GM12878 (cell line): ENCODE data around the gene RETNLB. TPM values are rescaled to one million over a fixed set of nuclear protein-coding genes. Genes with fewer than 3 reads are reported as not detected.

ENCODE experiments used
- ATAC-seq: fragments of 200-7000 bp; cut with Tn5 transposase; 3 replicates; pipeline ENCODE4 v1.9.1; 2020; ENCODE audit warnings: mild to moderate bottlenecking, moderate library complexity
- BruUV-seq: library from RNA; stranded (reverse); fragments of 400-500 nt; replicated peaks from 2 replicates; lab custom pipeline; 2021; lab: Mats Ljungman, UMichigan
- CTCF ChIA-PET: fragments of 300-600 bp; sonication (Branson Sonifier 250); formaldehyde crosslinking; extraction: SDS; loops from one replicate; lab custom pipeline; 2021; ENCODE audit warnings: inconsistent platforms; lab: Yijun Ruan, JAX
- POLR2A ChIA-PET: fragments of 350-600 bp; formaldehyde crosslinking; extraction: SDS; loops from one replicate; lab custom pipeline; 2021; ENCODE audit warnings: inconsistent platforms; lab: Charles Lee
- RAD21 ChIA-PET: fragments of 300-600 bp; sonication (Branson Sonifier 250); formaldehyde crosslinking; loops from one replicate; lab custom pipeline; 2023; ENCODE audit warnings: antibody characterized with exemption; ENCODE audit not compliant: unreplicated experiment; lab: Charles Lee
- SMC1A ChIA-PET: fragments of 300-600 bp; sonication (Branson Sonifier 250); formaldehyde crosslinking; loops from one replicate; lab custom pipeline; 2023; ENCODE audit not compliant: unreplicated experiment, uncharacterized antibody; lab: Charles Lee
- DNase-seq: peaks from one replicate; pipeline ENCODE4 v3.0.0-alpha.2; 2011; ENCODE audit warnings: low read depth, low spot score
- FAIRE-seq: peaks from 3 replicates; lab custom pipeline; 2011; peaks lifted over from hg19 to GRCh38; lab: Jason Lieb, UNC
- H2AFZ ChIP-seq: 2 replicates; pipeline ENCODE4 v1.6.0; 2011; ENCODE audit warnings: low read depth, low read length, control low read depth; ENCODE audit not compliant: control insufficient read depth
- H3K27ac ChIP-seq: 2 replicates; pipeline ENCODE4 v1.5.1; 2011; ENCODE audit warnings: control low read depth; ENCODE audit not compliant: control insufficient read depth, insufficient read depth
- H3K27me3 ChIP-seq, 2 experiments: replicated peaks in 1 of 2; 2 replicates each; pipeline versions ENCODE4 v1.6.0 to v1.6.1; 2011; ENCODE audit warnings: low read length in 1 of 2; ENCODE audit not compliant: control insufficient read depth in 2 of 2, insufficient read depth in 2 of 2
- H3K36me3 ChIP-seq, 2 experiments: 2 replicates each; pipeline ENCODE4 v1.5.1; 2011; ENCODE audit warnings: low read length in 1 of 2; ENCODE audit not compliant: control insufficient read depth in 2 of 2, insufficient read depth in 2 of 2
- H3K4me1 ChIP-seq: 2 replicates; pipeline ENCODE4 v1.6.1; 2011; ENCODE audit warnings: mild to moderate bottlenecking, low read length, moderate library complexity, mixed read lengths; ENCODE audit not compliant: control insufficient read depth, insufficient read depth
- H3K4me2 ChIP-seq: 2 replicates; pipeline ENCODE4 v1.6.0; 2011; ENCODE audit warnings: control low read depth; ENCODE audit not compliant: control insufficient read depth, insufficient read depth
- H3K4me3 ChIP-seq: fragments of 200-600 bp; sonication (generic); 2 replicates; pipeline ENCODE4 v1.5.1; 2016
- H3K79me2 ChIP-seq: 2 replicates; pipeline ENCODE4 v1.6.0; 2011; ENCODE audit warnings: low read length; ENCODE audit not compliant: control insufficient read depth, insufficient read depth
- H3K9ac ChIP-seq: 2 replicates; pipeline ENCODE4 v1.8.0; 2011; ENCODE audit warnings: low read length, control low read depth, mixed read lengths; ENCODE audit not compliant: control insufficient read depth, insufficient read depth
- H3K9me3 ChIP-seq: replicated peaks from 3 replicates; pipeline ENCODE4 v1.5.1; 2011; ENCODE audit warnings: mild to moderate bottlenecking, low read length; ENCODE audit not compliant: control insufficient read depth, insufficient read depth
- H4K20me1 ChIP-seq: 2 replicates; pipeline ENCODE4 v1.6.0; 2011; ENCODE audit not compliant: control insufficient read depth, insufficient read depth
- BACH1 ChIP-seq: fragments of 450-650 bp; IDR thresholded peaks from 2 replicates; pipeline ENCODE4 v1.6.1; 2017; ENCODE audit warnings: mild to moderate bottlenecking, borderline replicate concordance
- CREM ChIP-seq: IDR thresholded peaks from 2 replicates; pipeline ENCODE4 v1.6.1; 2014; ENCODE audit warnings: antibody characterized with exemption, low read depth
- EP300 ChIP-seq, 2 experiments: fragments of 150-350 bp in 1 of 2; IDR thresholded peaks; 2 replicates each; pipeline ENCODE4 v1.6.1; 2011 to 2012; ENCODE audit warnings: low read depth in 2 of 2, low read length in 2 of 2, borderline replicate concordance in 1 of 2, improper control_type of control experiment in 1 of 2, inconsistent platforms in 1 of 2; ENCODE audit not compliant: control insufficient read depth in 1 of 2
- IKZF1 ChIP-seq: fragments of 450-650 bp; conservative IDR thresholded peaks from 2 replicates; pipeline ENCODE4 v1.6.1; 2017; ENCODE audit warnings: antibody characterized with exemption, mild to moderate bottlenecking
- NBN ChIP-seq: fragments of 450-650 bp; IDR thresholded peaks from 2 replicates; pipeline ENCODE4 v1.6.1; 2016
- NKRF ChIP-seq: fragments of 450-650 bp; conservative IDR thresholded peaks from 2 replicates; pipeline ENCODE4 v1.6.1; 2017; ENCODE audit warnings: mild to moderate bottlenecking, moderate library complexity
- PKNOX1 ChIP-seq: fragments of 450-650 bp; IDR thresholded peaks from 2 replicates; pipeline ENCODE4 v1.6.1; 2016; ENCODE audit warnings: mild to moderate bottlenecking
- PML ChIP-seq: IDR thresholded peaks from 2 replicates; pipeline ENCODE4 v1.6.1; 2012; ENCODE audit warnings: low read length, inconsistent platforms
- RELA ChIP-seq: fragments of 450-650 bp; IDR thresholded peaks from 2 replicates; pipeline ENCODE4 v1.8.0; 2014; ENCODE audit warnings: borderline replicate concordance; ENCODE audit not compliant: partially characterized antibody
- SRF ChIP-seq, 2 experiments: IDR thresholded peaks; 2 replicates each; pipeline ENCODE4 v1.6.1; 2011; ENCODE audit warnings: low read depth in 2 of 2, low read length in 2 of 2, mild to moderate bottlenecking in 1 of 2, moderate library complexity in 1 of 2
- TARDBP ChIP-seq: IDR thresholded peaks from 2 replicates; pipeline ENCODE4 v1.6.1; 2016; ENCODE audit warnings: borderline replicate concordance
- ZNF217 ChIP-seq: fragments of 450-650 bp; IDR thresholded peaks from 2 replicates; pipeline ENCODE4 v1.6.1; 2017; ENCODE audit warnings: antibody characterized with exemption, mild to moderate bottlenecking
- ZNF24 ChIP-seq: fragments of 450-650 bp; IDR thresholded peaks from 2 replicates; pipeline ENCODE4 v1.6.1; 2017; ENCODE audit warnings: antibody characterized with exemption, mild to moderate bottlenecking
- WGBS: methylation state at CpG from one replicate; pipeline ENCODE4 v1.1.6; 2016; ENCODE audit warnings: low lambda C conversion rate; ENCODE audit not compliant: insufficient replicate concordance, insufficient coverage; ENCODE audit errors: missing lambda C conversion rate; 5-methylcytosine and 5-hydroxymethylcytosine counted together
- in situ Hi-C: fragments of 300-500 bp; cut with MboI; formaldehyde crosslinking; loops from 9 replicates; pipeline ENCODE4 v1.14.3; 2018; ENCODE audit warnings: mixed read lengths
- intact Hi-C: fragments of 100-400 bp; cut with micrococcal nuclease; formaldehyde crosslinking; loops from one replicate; pipeline ENCODE4 v1.14.2; 2022; ENCODE audit not compliant: unreplicated experiment
- polyA plus RNA-seq, 11 experiments: library from polyadenylated mRNA; depleted of rRNA in 4 of 11; unstranded in 6 of 11; stranded (reverse) in 5 of 11; fragments of >200 nt; fragmentation: Nextera tagmentation in 4 of 11; fragmentation: Illumina TruSeq in 1 of 11; extraction: Ambion mirVana in 4 of 11; extraction: Trizol in 1 of 11; gene quantifications; 1 replicate in 1 of 11; 2 replicates in 10 of 11; pipeline versions ENCODE4 v1.2.1 to v1.2.3, GENCODE V29; 2011 to 2016; ENCODE audit warnings: inconsistent platforms in 2 of 11, missing spikeins in 2 of 11, low read depth in 1 of 11
- total RNA-seq, 4 experiments: library from RNA; depleted of rRNA in 3 of 4; stranded (reverse); fragments of >200 nt in 3 of 4; fragmentation: Illumina TruSeq in 1 of 4; extraction: Trizol in 1 of 4; gene quantifications; 2 replicates each; pipeline versions ENCODE4 v1.2.1 to v1.2.3, GENCODE V29; 2013 to 2021
- TF ChIP-seq, protein P1 (sequence below): fragments of 450-650 bp; IDR thresholded peaks from 2 replicates; pipeline ENCODE4 v1.6.1; 2014; ENCODE audit warnings: mild to moderate bottlenecking

The RETNLB gene
- total and polyA plus RNA-seq, 10 of the 15 experiments (the other 5 are each of a cell fraction or from before 2014, with no cell fraction given): not detected

DNA sequence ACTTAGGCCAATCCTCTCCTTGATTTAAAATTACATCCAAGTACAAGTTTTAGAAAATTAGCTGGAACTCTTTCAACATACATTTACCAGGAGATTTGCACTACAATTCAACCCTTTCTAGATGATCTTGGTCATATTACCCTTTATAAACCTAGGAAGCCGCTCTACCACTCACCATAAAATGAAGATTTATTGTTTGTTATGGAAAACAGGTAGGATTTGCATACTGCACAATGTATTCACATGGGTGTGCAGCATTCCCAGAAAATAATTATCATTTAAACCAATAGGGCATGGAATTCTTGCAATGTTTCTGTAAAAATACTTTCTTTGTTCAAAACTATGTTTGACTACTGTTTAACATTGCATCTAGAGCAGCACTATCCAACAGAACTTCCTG, 18.4 kb upstream of the RETNLB start:
- Histone ChIP-seq H3K79me2 (no peaks in the 10 kb centered on the region), H3K36me3 (no peaks in the 10 kb centered on the region), H2AFZ (no peak overlapping the region), H3K4me2 (no peak overlapping the region), H4K20me1 (no peaks in the 10 kb centered on the region), H3K4me3 (no peak overlapping the region)
- ChIA-PET RAD21 (no interaction called here), POLR2A (no interaction called here), CTCF (interaction anchor here (0.6 kb wide), 1 partner anchor 267 kb away, joined by 3 read pairs; no protein-coding TSS in a partner anchor), SMC1A (no interaction called here)
- TF ChIP-seq EP300 (IDR thresholded peaks at IDR 0.05; ENCODE audit: borderline replicate concordance in 1 of 2, control insufficient read depth in 1 of 2, low read depth in 2 of 2, low read length in 2 of 2) (no peak), SRF (IDR thresholded peaks at IDR 0.05; ENCODE audit: low read depth in 2 of 2, low read length in 2 of 2) (no peak), BACH1 (no peak), TARDBP (no peak), IKZF1 (no peak), ZNF217 (no peak), NKRF (no peak), CREM (no peak), PML (no peak), RELA (no peak), PKNOX1 (no peak), ZNF24 (no peak), NBN (no peak)
- TF ChIP-seq, protein P1, sequence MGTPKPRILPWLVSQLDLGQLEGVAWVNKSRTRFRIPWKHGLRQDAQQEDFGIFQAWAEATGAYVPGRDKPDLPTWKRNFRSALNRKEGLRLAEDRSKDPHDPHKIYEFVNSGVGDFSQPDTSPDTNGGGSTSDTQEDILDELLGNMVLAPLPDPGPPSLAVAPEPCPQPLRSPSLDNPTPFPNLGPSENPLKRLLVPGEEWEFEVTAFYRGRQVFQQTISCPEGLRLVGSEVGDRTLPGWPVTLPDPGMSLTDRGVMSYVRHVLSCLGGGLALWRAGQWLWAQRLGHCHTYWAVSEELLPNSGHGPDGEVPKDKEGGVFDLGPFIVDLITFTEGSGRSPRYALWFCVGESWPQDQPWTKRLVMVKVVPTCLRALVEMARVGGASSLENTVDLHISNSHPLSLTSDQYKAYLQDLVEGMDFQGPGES: no peak
- TF ChIP-seq, all 136 proteins: peak for 0
- ATAC-seq (no peak), DNase-seq (no peak), FAIRE-seq (no peak)
- H3K27ac ChIP-seq: no peak overlapping the region
- no peaks in the 10 kb centered on the region for H3K4me1 ChIP-seq
- BruUV-seq: no TSS peak
- no peaks in the 10 kb centered on the region for H3K9me3 ChIP-seq
- WGBS: 9% methylated on average over 1 of the region's 1 CpG
- H3K27me3 ChIP-seq: no peaks in the 10 kb centered on the region
- H3K9ac ChIP-seq: no peak overlapping the region
- intact Hi-C loops: no loop called here
- in situ Hi-C loops: no loop called here
